Measurements from ENCODE around the gene CTSE.

The CTSE gene

GRCh38 chr1:205981257-205981656 is 42.4 kb downstream of the CTSE start:
- TF ChIP-seq, protein P1, sequence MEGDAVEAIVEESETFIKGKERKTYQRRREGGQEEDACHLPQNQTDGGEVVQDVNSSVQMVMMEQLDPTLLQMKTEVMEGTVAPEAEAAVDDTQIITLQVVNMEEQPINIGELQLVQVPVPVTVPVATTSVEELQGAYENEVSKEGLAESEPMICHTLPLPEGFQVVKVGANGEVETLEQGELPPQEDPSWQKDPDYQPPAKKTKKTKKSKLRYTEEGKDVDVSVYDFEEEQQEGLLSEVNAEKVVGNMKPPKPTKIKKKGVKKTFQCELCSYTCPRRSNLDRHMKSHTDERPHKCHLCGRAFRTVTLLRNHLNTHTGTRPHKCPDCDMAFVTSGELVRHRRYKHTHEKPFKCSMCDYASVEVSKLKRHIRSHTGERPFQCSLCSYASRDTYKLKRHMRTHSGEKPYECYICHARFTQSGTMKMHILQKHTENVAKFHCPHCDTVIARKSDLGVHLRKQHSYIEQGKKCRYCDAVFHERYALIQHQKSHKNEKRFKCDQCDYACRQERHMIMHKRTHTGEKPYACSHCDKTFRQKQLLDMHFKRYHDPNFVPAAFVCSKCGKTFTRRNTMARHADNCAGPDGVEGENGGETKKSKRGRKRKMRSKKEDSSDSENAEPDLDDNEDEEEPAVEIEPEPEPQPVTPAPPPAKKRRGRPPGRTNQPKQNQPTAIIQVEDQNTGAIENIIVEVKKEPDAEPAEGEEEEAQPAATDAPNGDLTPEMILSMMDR (IDR thresholded peaks at IDR 0.05; ENCODE audit: low read depth, low read length, missing control alignments) = no peak
- DNase-seq (ENCODE audit: extremely low read depth, low read depth) = no peak
- H3K4me3 ChIP-seq (replicated peaks; ENCODE audit: low read depth, low read length) = no peak overlapping the region

DNA sequence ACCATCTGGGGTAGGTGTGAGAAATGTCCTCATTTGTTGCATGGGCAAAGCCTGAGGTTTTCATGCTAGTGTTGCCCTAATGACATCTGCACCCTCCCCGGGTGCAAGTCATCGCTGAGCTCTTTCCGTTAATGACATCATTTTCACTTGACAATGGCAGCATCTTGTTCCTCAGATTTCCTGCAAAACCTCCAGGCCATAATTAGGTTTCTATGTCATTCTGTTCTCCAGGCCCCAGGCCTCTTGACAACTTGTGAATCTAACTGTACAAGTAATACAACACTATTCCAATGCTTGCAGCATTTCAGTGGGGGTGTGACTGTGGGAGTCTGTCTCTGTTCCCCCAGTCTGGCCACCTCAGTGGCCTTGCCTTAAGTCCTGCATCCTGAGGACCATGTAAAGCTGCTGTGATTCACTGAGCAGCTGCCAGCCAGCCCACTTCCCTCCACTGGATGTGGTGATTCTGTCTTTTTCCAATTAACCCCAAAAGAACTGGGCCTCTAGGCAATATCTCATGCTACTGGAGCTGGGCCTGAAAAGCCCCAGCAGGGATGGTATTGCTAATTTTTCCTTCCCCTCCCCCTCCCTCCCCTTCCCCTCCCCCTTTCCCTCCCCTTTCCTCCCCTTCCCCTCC is 43.3 kb downstream of the CTSE start:
- no peak for DNase-seq (ENCODE audit: extremely low read depth, low read depth)
- TF ChIP-seq, protein P1 (IDR thresholded peaks at IDR 0.05; ENCODE audit: low read depth, low read length, missing control alignments) = no peak
- H3K4me3 ChIP-seq (replicated peaks; ENCODE audit: low read depth, low read length) = no peak overlapping the region

DNA sequence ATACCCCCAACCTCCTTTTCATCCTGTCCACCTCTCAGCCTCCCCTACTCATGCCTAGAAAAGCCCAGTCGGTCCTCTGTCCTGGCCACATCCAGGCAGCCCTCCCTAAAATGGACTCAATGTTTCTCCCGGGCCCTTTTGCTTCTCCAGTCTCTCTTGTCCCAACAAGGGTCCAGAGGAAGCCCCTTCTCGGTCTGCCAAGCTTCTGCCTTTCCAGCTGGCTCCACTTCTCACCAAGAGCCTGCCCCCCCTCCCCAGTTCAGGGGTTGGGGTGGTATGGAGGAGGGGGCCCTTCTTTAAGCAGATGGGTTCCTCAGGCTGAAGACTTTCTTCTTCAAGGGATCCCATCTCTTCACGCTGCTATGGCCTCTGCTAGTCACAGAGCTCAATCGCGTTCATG is 44.4 kb downstream of the CTSE start:
- DNase-seq (ENCODE audit: extremely low read depth, low read depth) = no peak
- TF ChIP-seq, protein P1 (IDR thresholded peaks at IDR 0.05; ENCODE audit: low read depth, low read length, missing control alignments) = no peak
- no peak overlapping the region for H3K4me3 ChIP-seq (replicated peaks; ENCODE audit: low read depth, low read length)

DNA sequence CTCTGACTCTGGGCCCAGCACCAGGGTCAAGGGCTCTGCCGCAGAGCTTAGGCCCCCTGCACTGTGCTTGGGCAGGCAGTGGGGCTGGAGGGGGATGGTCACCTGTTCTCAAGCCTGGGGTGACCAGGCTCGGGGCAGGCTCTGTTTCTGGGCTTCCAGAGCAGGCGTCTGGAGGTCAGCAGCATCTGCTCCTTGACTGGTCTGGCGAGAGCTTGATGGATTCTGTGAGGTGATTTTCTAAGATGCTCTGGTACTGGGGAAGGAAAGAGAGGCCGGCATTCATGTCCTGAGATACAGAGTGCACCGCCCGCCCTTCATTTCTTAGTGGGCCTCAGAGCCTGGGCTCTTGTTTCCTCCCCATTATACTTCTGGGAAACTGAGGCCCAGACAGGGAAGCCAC is 45.0 kb downstream of the CTSE start:
- no peak overlapping the region for H3K4me3 ChIP-seq (replicated peaks; ENCODE audit: low read depth, low read length)
- TF ChIP-seq, protein P1 (IDR thresholded peaks at IDR 0.05; ENCODE audit: low read depth, low read length, missing control alignments) = no peak
- no peak for DNase-seq (ENCODE audit: extremely low read depth, low read depth)

DNA sequence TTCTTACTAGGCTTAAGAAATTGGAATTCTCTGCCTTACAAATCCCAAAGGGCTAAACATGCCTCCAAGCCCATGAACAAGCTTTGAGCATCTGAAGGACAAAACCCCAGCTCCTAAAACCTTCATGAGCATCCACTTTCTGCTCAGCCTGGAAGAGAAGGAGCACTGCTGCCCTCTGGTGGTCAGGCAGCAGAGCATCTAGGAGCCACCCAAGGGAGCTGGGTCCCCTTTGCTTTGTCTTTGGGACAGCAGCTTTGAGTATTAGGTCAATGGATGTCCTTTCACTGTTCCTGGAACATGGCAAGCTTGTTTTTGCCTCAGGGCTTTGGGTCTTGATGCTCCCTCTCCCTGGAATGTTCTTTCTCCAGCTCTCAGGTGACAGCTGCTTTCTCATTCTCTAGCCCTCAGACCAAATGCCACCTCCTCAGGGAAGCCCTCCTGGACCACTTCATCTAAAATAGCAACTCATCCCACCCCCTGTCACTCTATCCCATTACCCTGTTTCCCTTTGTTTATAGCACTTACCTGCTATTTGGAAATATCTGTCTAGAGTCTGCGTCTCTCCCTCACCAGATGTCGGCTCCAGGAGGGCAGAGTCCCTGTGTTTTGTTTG is 46.2 kb downstream of the CTSE start:
- peak; percentile 55 for DNase-seq (ENCODE audit: extremely low read depth, low read depth)
- no peak overlapping the region for H3K4me3 ChIP-seq (replicated peaks; ENCODE audit: low read depth, low read length)
- TF ChIP-seq, protein P1 (IDR thresholded peaks at IDR 0.05; ENCODE audit: low read depth, low read length, missing control alignments) = peak; percentile 99

GRCh38 chr1:205976708-205977401 is 46.8 kb downstream of the CTSE start:
- TF ChIP-seq, protein P1 (IDR thresholded peaks at IDR 0.05; ENCODE audit: low read depth, low read length, missing control alignments) = no peak
- H3K4me3 ChIP-seq (replicated peaks; ENCODE audit: low read depth, low read length) = no peak overlapping the region
- no peak for DNase-seq (ENCODE audit: extremely low read depth, low read depth)
